CD14-positive monocyte (primary cell): ENCODE data around the gene XBP1. TPM values are rescaled to one million over a fixed set of nuclear protein-coding genes. Genes with fewer than 3 reads are reported as not detected.

ENCODE experiments used
- DNase-seq, 3 donors: peaks; one replicate each; pipeline ENCODE4 v3.0.0-alpha.2; 2011 to 2022
- H2AFZ ChIP-seq: 2 replicates; pipeline ENCODE4 v1.6.0; 2012; ENCODE audit warnings: mild to moderate bottlenecking, low read depth, low read length, inconsistent platforms; ENCODE audit not compliant: insufficient read depth, poor library complexity, severe bottlenecking
- H3K27ac ChIP-seq, 2 donors: 1 replicate in 1 of 2; 2 replicates in 1 of 2; pipeline ENCODE4 v1.5.1; 2012 to 2013; ENCODE audit warnings: low read length in 2 of 2, control low read depth in 1 of 2, inconsistent platforms in 1 of 2, low read depth in 1 of 2, mild to moderate bottlenecking in 1 of 2
- H3K27me3 ChIP-seq, 2 donors: one replicate each; pipeline versions ENCODE4 v1.6.0 to v1.6.1; 2011 to 2013; ENCODE audit warnings: low read length in 2 of 2; ENCODE audit not compliant: control insufficient read depth in 2 of 2, insufficient read depth in 2 of 2
- H3K36me3 ChIP-seq, 2 donors: replicated peaks in 1 of 2; 1 replicate in 1 of 2; 2 replicates in 1 of 2; pipeline versions ENCODE4 v1.5.1 to v1.6.1; 2012 to 2013; ENCODE audit warnings: low read length in 2 of 2, control low read depth in 1 of 2, inconsistent platforms in 1 of 2, mild to moderate bottlenecking in 1 of 2; ENCODE audit not compliant: insufficient read depth in 2 of 2, control insufficient read depth in 1 of 2
- H3K4me1 ChIP-seq, 2 donors: 1 replicate in 1 of 2; 2 replicates in 1 of 2; pipeline versions ENCODE4 v1.5.1 to v1.6.1; 2012 to 2013; ENCODE audit warnings: low read length in 2 of 2, control low read depth in 1 of 2, inconsistent platforms in 1 of 2, mild to moderate bottlenecking in 1 of 2, moderate library complexity in 1 of 2; ENCODE audit not compliant: insufficient read depth in 2 of 2, control insufficient read depth in 1 of 2
- H3K4me2 ChIP-seq: replicated peaks from 2 replicates; pipeline ENCODE3; 2012; ENCODE audit warnings: low read length, moderate library complexity, mild to moderate bottlenecking; ENCODE audit not compliant: poor library complexity, severe bottlenecking; ENCODE audit errors: extremely low read depth
- H3K4me3 ChIP-seq, 3 experiments: fragments of 200-600 bp in 1 of 3; sonication (generic) in 1 of 3; replicated peaks in 1 of 3; 1 replicate in 2 of 3; 2 replicates in 1 of 3; pipeline ENCODE4 v1.5.1; 2011 to 2013; ENCODE audit warnings: low read length in 3 of 3, mild to moderate bottlenecking in 3 of 3, control low read depth in 2 of 3, low read depth in 2 of 3, inconsistent platforms in 1 of 3, moderate library complexity in 1 of 3
- H3K79me2 ChIP-seq: 2 replicates; pipeline ENCODE4 v1.6.0; 2012; ENCODE audit warnings: mild to moderate bottlenecking, control low read depth, inconsistent platforms, low read length, moderate library complexity; ENCODE audit not compliant: insufficient read depth
- H3K9ac ChIP-seq: 2 replicates; pipeline ENCODE4 v1.6.0; 2017; ENCODE audit warnings: low read length, mild to moderate bottlenecking; ENCODE audit not compliant: insufficient read depth, poor library complexity, severe bottlenecking
- H3K9me3 ChIP-seq, 2 donors: replicated peaks in 1 of 2; 1 replicate in 1 of 2; 2 replicates in 1 of 2; pipeline versions ENCODE4 v1.5.1 to v1.6.1; 2012 to 2013; ENCODE audit warnings: low read length in 2 of 2, control low read depth in 1 of 2; ENCODE audit not compliant: control insufficient read depth in 1 of 2, insufficient read depth in 1 of 2
- H4K20me1 ChIP-seq: 2 replicates; pipeline ENCODE4 v1.6.0; 2012; ENCODE audit warnings: mild to moderate bottlenecking, low read length, control low read depth, moderate library complexity; ENCODE audit not compliant: insufficient read depth
- H3K27ac Mint-ChIP-seq, 7 donors: one replicate each; pipeline ENCODE4 v1.8.0; 2020; ENCODE audit warnings: mild to moderate bottlenecking in 7 of 7, mixed read lengths in 7 of 7, moderate library complexity in 6 of 7, inconsistent platforms in 2 of 7
- H3K27me3 Mint-ChIP-seq, 3 donors: one replicate each; pipeline ENCODE4 v1.8.0; 2021 to 2022; ENCODE audit warnings: low read depth in 3 of 3, mild to moderate bottlenecking in 3 of 3, mixed read lengths in 3 of 3, moderate library complexity in 3 of 3, inconsistent platforms in 1 of 3
- H3K36me3 Mint-ChIP-seq, 2 donors: one replicate each; pipeline ENCODE4 v1.8.0; 2020; ENCODE audit warnings: mixed read lengths in 2 of 2, inconsistent platforms in 1 of 2, mild to moderate bottlenecking in 1 of 2
- H3K4me1 Mint-ChIP-seq: one replicate; pipeline ENCODE4 v1.8.0; 2020; ENCODE audit warnings: mild to moderate bottlenecking, mixed read lengths
- H3K4me3 Mint-ChIP-seq, 2 donors: one replicate each; pipeline ENCODE4 v1.8.0; 2020; ENCODE audit warnings: mild to moderate bottlenecking in 2 of 2, mixed read lengths in 2 of 2, moderate library complexity in 1 of 2
- H3K9me3 Mint-ChIP-seq, 7 donors: one replicate each; pipeline ENCODE4 v1.8.0; 2020 to 2022; ENCODE audit warnings: mixed read lengths in 7 of 7, mild to moderate bottlenecking in 6 of 7, moderate library complexity in 6 of 7, inconsistent platforms in 2 of 7
- CTCF ChIP-seq: fragments of 200-600 bp; IDR thresholded peaks from one replicate; pipeline ENCODE4 v1.8.0; 2022; ENCODE audit warnings: antibody characterized with exemption, mild to moderate bottlenecking
- WGBS: methylation state at CpG from one replicate; pipeline ENCODE4 v1.1.5; 2013; ENCODE audit warnings: missing lambda C conversion rate; ENCODE audit not compliant: insufficient coverage; 5-methylcytosine and 5-hydroxymethylcytosine counted together
- intact Hi-C, 2 donors: fragments of 100-400 bp; cut with micrococcal nuclease; formaldehyde crosslinking; loops; one replicate each; pipeline versions ENCODE4 v1.15.0 to v1.15.1; 2023
- polyA plus RNA-seq, 3 donors: library from polyadenylated mRNA; depleted of rRNA in 1 of 3; unstranded in 2 of 3; stranded (reverse) in 1 of 3; fragments of 300-500 nt in 2 of 3; fragments of >200 nt in 1 of 3; fragmentation: Illumina TruSeq in 2 of 3; gene quantifications; 1 replicate in 2 of 3; 2 replicates in 1 of 3; pipeline ENCODE4 v1.2.3, GENCODE V29; 2012 to 2021

The XBP1 gene
- polyA plus RNA-seq, 3 donors = 175 to 215 (median 201) TPM

- no peak for DNase-seq
These were observed 22.7 kb upstream of the XBP1 start for GRCh38 chr22:28822930-28823551.

GRCh38 chr22:28821452-28821851 lies 21.1 kb upstream of the XBP1 start:
- no peak overlapping the region for H3K9ac ChIP-seq
- DNase-seq = no peak
- Mint-ChIP-seq H3K9me3 (no peaks in the 10 kb centered on the region), H3K27me3 (peaks cover 0 to 2% (median 0%) of the 10 kb centered on the region in 3 donors), H3K27ac (no peak overlapping the region), H3K4me3 (no peak overlapping the region), H3K36me3 (peaks cover 7 to 9% of the 10 kb centered on the region in 2 donors), H3K4me1 (peaks cover 20% of the 10 kb centered on the region)
- peaks cover 4% of the 10 kb centered on the region for H3K79me2 ChIP-seq
- no peaks in the 10 kb centered on the region for H3K9me3 ChIP-seq
- H3K27me3 ChIP-seq = no peaks in the 10 kb centered on the region
- H4K20me1 ChIP-seq = no peaks in the 10 kb centered on the region
- no peak overlapping the region for H3K27ac ChIP-seq
- H2AFZ ChIP-seq = no peak overlapping the region
- no peak for TF ChIP-seq CTCF
- intact Hi-C loops = loop anchor here in 1 of 2 donors (10.0 kb wide), 1 partner anchor 47 kb away; the partner anchor contains the start of gene CCDC117
- H3K4me2 ChIP-seq = no peak overlapping the region
- H3K4me3 ChIP-seq = no peak overlapping the region
- H3K4me1 ChIP-seq = peaks cover 6 to 7% of the 10 kb centered on the region in 2 donors
- peaks cover 0 to 7% of the 10 kb centered on the region in 2 donors for H3K36me3 ChIP-seq
- 80% methylated on average over 1 of the region's 1 CpG for WGBS

More at GRCh38 chr22:28822930-28823551, 22.7 kb upstream of the XBP1 start:
- Histone ChIP-seq H3K36me3 (peaks cover 0 to 7% of the 10 kb centered on the region in 2 donors), H3K27ac (no peak overlapping the region), H2AFZ (no peak overlapping the region), H3K9me3 (no peaks in the 10 kb centered on the region), H3K4me3 (no peak overlapping the region), H3K79me2 (no peaks in the 10 kb centered on the region), H3K4me2 (no peak overlapping the region), H3K27me3 (no peaks in the 10 kb centered on the region), H3K4me1 (peaks cover 13 to 17% of the 10 kb centered on the region in 2 donors), H4K20me1 (no peaks in the 10 kb centered on the region), H3K9ac (no peak overlapping the region)
- TF ChIP-seq CTCF = no peak
- intact Hi-C loops = loop anchor here in 1 of 2 donors (10.0 kb wide), 1 partner anchor 48 kb away; the partner anchor contains the start of gene CCDC117
- H3K27me3 Mint-ChIP-seq = peaks cover 0 to 2% (median 0%) of the 10 kb centered on the region in 3 donors
- H3K36me3 Mint-ChIP-seq = peaks cover 7 to 9% of the 10 kb centered on the region in 2 donors
- H3K4me1 Mint-ChIP-seq = peaks cover 29% of the 10 kb centered on the region
- no peak overlapping the region for H3K27ac Mint-ChIP-seq
- WGBS = 40% methylated on average over 1 of the region's 4 CpGs
- H3K9me3 Mint-ChIP-seq = no peaks in the 10 kb centered on the region
- H3K4me3 Mint-ChIP-seq = no peak overlapping the region
